Activated T-helper 2 cell treated with anti-CD3 and anti-CD28 coated beads, Interferon-gamma antibody, Interleukin-2, Interleukin-4, amounts not matched to agents 10 μg/mL and 5 μg/mL and 100 μg/mL, durations not matched to agents 14 hours and 24 hours and 36 hours (primary cell): ENCODE measurements around the gene NUP98. TPM values are rescaled to one million over a fixed set of nuclear protein-coding genes. Genes with fewer than 3 reads are reported as not detected.
"Not testable (repeated sequence)": the region's sequence is repeated elsewhere in the genome, so short reads cannot be mapped to it uniquely, and the experiment has no call there.

Experiments used
- DNase-seq: peaks from one replicate; pipeline ENCODE4 v3.0.0; 2021; ENCODE audit warnings: low spot score
- H3K27ac Mint-ChIP-seq: one replicate; pipeline ENCODE4 v1.8.0; 2021; ENCODE audit warnings: mixed read lengths
- H3K27me3 Mint-ChIP-seq: one replicate; pipeline ENCODE4 v1.8.0; 2021; ENCODE audit warnings: low read depth, mixed read lengths
- H3K36me3 Mint-ChIP-seq: one replicate; pipeline ENCODE4 v1.8.0; 2021; ENCODE audit warnings: low read depth, mixed read lengths
- H3K4me1 Mint-ChIP-seq: one replicate; pipeline ENCODE4 v1.8.0; 2021; ENCODE audit warnings: low read depth, mixed read lengths
- H3K4me3 Mint-ChIP-seq: one replicate; pipeline ENCODE4 v1.8.0; 2021; ENCODE audit warnings: low read depth, mild to moderate bottlenecking, moderate library complexity, mixed read lengths
- H3K9me3 Mint-ChIP-seq: one replicate; pipeline ENCODE4 v1.8.0; 2021; ENCODE audit warnings: mixed read lengths
- intact Hi-C: fragments of 100-400 bp; cut with micrococcal nuclease; formaldehyde crosslinking; loops from one replicate; pipeline ENCODE4 v1.15.1; 2023
- total RNA-seq: library from RNA; stranded (reverse); gene quantifications from 2 replicates; pipeline ENCODE4 v1.2.3, GENCODE V29; 2022

NUP98 gene
- total RNA-seq, 1 donor from 2014 or later = 123 TPM

GRCh38 chr11:3807909-3808860, 10.8 kb upstream of the NUP98 start, which contains the start of gene PGAP2:
Gene PGAP2, plus strand, starts transcription at chr11:3808560. Its CDS starts 2,700 bp downstream, at chr11:3811260.
- DNase-seq = peak; percentile 53
- no peaks in the 10 kb centered on the region for H3K27me3 Mint-ChIP-seq
- H3K4me3 Mint-ChIP-seq = peak within 1 kb of the TSS; percentile 96
- peaks cover 22% of the 10 kb centered on the region for H3K4me1 Mint-ChIP-seq
- no peaks in the 10 kb centered on the region for H3K9me3 Mint-ChIP-seq
- no peaks in the 10 kb centered on the region for H3K36me3 Mint-ChIP-seq
- peak within 1 kb of the TSS; percentile 88 for H3K27ac Mint-ChIP-seq
- intact Hi-C loops = loop anchor here (1.0 kb wide), 1 partner anchor 11 kb away; the partner anchor contains the start of gene NUP98

DNA sequence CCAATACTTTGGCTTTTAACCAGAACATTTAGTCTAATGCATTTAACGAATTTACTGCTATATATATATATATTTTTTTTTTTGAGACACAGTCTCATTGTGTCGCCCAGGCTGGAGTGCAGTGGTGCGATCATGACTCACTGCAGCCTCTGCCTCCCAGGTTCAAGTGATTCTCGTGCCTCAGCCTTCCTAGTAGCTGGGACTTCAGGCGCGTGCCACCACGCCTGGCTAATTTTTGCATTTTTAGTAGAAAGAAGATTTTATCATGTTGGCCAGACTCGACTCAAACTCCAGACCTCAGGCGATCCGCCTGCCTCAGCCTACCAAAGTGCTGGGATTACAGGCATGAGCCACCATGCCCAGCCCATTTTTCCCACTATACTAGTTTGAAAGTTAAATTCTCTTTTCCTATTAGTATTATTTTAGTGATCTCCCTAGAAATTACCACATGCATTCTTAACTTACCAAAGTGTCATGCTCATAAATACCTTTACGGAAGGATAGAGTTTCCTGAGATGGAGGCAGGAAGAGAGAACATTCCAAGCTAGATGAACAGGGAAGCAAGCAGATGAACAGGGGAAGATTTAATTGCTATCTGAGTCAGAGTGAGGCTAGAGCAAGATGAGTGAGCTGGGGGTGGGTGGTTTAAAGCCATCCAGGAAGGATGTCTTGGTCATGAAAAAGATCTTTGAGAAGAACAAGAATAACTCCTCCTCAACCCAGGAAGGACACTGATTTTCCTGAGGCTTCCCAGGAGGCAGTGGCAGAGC, 6.6 kb upstream of the NUP98 start:
- intact Hi-C loops = no loop called here
- Mint-ChIP-seq H3K9me3 (no peaks in the 10 kb centered on the region), H3K36me3 (no peaks in the 10 kb centered on the region), H3K4me3 (no peak overlapping the region), H3K27ac (peak overlapping the region; percentile 39), H3K27me3 (no peaks in the 10 kb centered on the region), H3K4me1 (peaks cover 24% of the 10 kb centered on the region)
- DNase-seq = no peak

- Mint-ChIP-seq H3K9me3 (no peaks in the 10 kb centered on the region), H3K27me3 (no peaks in the 10 kb centered on the region), H3K27ac (no peak overlapping the region), H3K4me1 (peaks cover 16% of the 10 kb centered on the region), H3K36me3 (no peaks in the 10 kb centered on the region), H3K4me3 (no peak overlapping the region)
- intact Hi-C loops = no loop called here
- no peak for DNase-seq
Measured at GRCh38 chr11:3802011-3802790, 4.8 kb upstream of the NUP98 start.

DNA sequence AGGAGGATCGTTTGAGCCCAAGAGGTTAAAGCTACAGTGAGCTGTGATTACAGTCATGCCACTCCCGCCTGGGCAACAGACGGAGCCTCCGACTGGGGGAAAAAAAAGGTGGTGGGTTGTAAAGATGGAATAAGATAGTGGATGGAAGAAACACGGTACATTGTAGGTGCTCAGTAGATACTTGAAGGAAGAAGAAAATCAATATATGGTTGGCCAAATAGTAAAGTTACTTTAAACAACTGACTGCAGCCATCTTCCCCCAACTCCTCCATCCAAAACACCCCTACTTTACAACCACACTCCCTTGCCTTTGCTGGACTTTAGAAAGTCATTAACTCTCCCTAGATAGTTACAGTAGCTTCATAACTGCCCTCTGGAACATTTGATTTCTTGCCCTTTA, 2.5 kb upstream of the NUP98 start:
- peaks cover 31% of the 10 kb centered on the region for H3K4me1 Mint-ChIP-seq
- intact Hi-C loops = loop anchor here (5.0 kb wide), 1 partner anchor 1398 kb away; the partner anchor contains the start of gene TSSC4
- no peaks in the 10 kb centered on the region for H3K9me3 Mint-ChIP-seq
- H3K27me3 Mint-ChIP-seq = no peaks in the 10 kb centered on the region
- no peak overlapping the region for H3K27ac Mint-ChIP-seq
- no peak overlapping the region for H3K4me3 Mint-ChIP-seq
- no peak for DNase-seq
- peaks cover 19% of the 10 kb centered on the region for H3K36me3 Mint-ChIP-seq

- no peaks in the 10 kb centered on the region for H3K9me3 Mint-ChIP-seq
- H3K27ac Mint-ChIP-seq = peak overlapping the region; percentile 95
- peaks cover 29% of the 10 kb centered on the region for H3K4me1 Mint-ChIP-seq
- no peak overlapping the region for H3K4me3 Mint-ChIP-seq
- DNase-seq = no peak
- H3K36me3 Mint-ChIP-seq = peaks cover 27% of the 10 kb centered on the region
- no peaks in the 10 kb centered on the region for H3K27me3 Mint-ChIP-seq
- intact Hi-C loops = loop anchor here (5.0 kb wide), 1 partner anchor 1397 kb away; the partner anchor contains the start of gene TSSC4
Measured at GRCh38 chr11:3799143-3799542, 1.8 kb upstream of the NUP98 start.

DNA sequence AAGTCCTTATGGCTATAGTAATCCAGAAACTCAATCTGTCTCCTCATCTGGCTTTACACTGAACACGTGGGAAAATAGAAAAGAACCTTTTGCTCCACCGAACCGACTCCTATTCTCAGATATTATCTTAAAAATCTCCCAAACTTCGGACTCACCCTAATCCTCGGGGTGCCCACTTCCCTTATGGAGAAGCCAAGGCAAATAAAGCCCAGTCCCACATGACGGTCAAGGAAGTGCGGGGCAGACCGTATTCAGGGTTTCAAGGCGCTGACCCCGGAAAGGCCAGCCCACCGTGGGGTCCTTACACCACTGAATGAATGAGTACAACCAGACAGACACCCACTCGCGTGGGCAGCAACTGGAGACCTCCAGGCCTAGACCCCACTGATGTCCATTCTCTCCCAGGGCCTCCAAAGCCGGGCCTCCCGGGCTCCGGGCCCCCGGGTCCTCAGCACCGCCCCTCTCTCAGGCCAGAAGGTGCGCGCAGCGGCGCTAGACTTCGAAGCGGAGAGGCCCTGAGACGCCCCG, 489 bp downstream of the NUP98 start:
- Mint-ChIP-seq H3K36me3 (peaks cover 45% of the 10 kb centered on the region), H3K9me3 (no peaks in the 10 kb centered on the region), H3K27ac (peak overlapping the region; percentile 95), H3K27me3 (no peaks in the 10 kb centered on the region), H3K4me1 (peaks cover 34% of the 10 kb centered on the region), H3K4me3 (peak overlapping the region; percentile 98)
- intact Hi-C loops = loop anchor here (1.0 to 5.0 kb wide), 5 partner anchors 11 to 1395 kb away; partner anchors contain the start of genes PGAP2, RHOG, RRM1 and TSSC4
- no peak for DNase-seq

- Mint-ChIP-seq H3K36me3 (peaks cover 45% of the 10 kb centered on the region), H3K4me3 (peak overlapping the region; percentile 98), H3K4me1 (peaks cover 34% of the 10 kb centered on the region), H3K27me3 (no peaks in the 10 kb centered on the region), H3K27ac (peak overlapping the region; percentile 95), H3K9me3 (no peaks in the 10 kb centered on the region)
- no peak for DNase-seq
- intact Hi-C loops = loop anchor here (2.0 to 5.0 kb wide), 2 partner anchors 44 to 1394 kb away; partner anchors contain the start of genes RHOG and TSSC4
Measured at GRCh38 chr11:3796346-3796745, 1.0 kb downstream of the NUP98 start.

DNA sequence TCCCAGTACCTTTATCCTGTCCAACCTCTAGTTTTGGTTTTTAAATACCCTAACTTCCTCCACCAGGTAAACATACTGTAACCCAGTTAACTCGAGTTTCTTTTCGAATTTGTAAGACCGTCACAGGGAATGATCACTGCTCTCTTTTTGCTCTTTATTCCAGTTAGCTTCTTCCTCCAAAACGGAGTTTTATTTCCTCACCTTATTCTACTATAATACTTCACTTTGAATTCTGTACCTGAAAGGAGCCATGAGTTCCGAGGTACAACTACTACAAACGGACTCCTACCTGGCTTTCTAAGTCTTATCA, 1.4 kb downstream of the NUP98 start:
- H3K4me3 Mint-ChIP-seq = peak overlapping the region; percentile 98
- peaks cover 34% of the 10 kb centered on the region for H3K4me1 Mint-ChIP-seq

DNA sequence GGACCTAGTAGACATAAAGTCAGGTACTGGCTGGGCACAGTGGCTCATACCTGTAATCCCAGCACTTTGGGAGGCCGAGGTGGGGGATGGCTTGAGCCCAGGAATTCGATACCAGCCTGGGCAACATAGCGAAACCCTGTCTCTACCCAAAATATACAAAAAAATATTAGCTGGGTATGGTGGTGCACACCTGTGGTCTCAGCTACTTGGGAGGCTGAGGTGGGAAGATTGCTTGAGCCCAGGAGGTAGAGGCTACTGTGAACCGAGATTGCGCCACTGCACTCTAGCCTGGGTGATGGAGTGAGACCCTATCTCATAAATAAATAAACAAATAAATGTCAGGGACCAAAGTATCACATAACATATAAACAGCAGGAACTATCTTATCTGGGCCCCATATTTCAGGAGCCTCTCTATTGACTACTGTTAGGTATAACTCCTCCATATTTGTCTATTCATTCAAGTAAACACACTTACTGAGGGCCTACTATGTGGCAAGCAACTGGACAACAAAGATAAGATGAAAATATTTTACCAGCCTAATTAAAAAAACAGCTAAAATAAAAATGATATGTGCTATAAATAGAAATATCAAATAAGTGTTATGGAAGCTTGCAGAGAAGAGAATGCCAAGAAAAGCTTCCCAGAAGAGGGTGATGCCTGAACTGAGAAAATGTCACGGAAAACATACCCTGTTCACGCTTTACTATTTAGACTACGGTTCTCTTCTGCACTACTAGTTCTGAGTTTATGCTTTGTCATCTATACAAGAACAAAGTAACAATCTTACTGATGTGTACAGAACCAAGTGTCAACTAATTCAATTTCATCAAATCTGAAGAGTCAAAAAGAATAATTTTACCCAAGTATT, 2.0 kb downstream of the NUP98 start:
- H3K9me3 Mint-ChIP-seq = no peaks in the 10 kb centered on the region
- intact Hi-C loops = loop anchor here (2.0 to 5.0 kb wide), 2 partner anchors 45 to 1393 kb away; partner anchors contain the start of genes RHOG and TSSC4
- DNase-seq = no peak
- no peaks in the 10 kb centered on the region for H3K27me3 Mint-ChIP-seq
- peak overlapping the region; percentile 98 for H3K4me3 Mint-ChIP-seq
- H3K27ac Mint-ChIP-seq = peak overlapping the region; percentile 95
- H3K36me3 Mint-ChIP-seq = peaks cover 50% of the 10 kb centered on the region
- peaks cover 38% of the 10 kb centered on the region for H3K4me1 Mint-ChIP-seq

More for the DNA sequence above, 1.4 kb downstream of the NUP98 start:
- no peaks in the 10 kb centered on the region for H3K9me3 Mint-ChIP-seq
- intact Hi-C loops = loop anchor here (2.0 to 5.0 kb wide), 2 partner anchors 45 to 1394 kb away; partner anchors contain the start of genes RHOG and TSSC4
- no peaks in the 10 kb centered on the region for H3K27me3 Mint-ChIP-seq
- no peak for DNase-seq
- H3K36me3 Mint-ChIP-seq = peaks cover 45% of the 10 kb centered on the region
- H3K27ac Mint-ChIP-seq = peak overlapping the region; percentile 95

GRCh38 chr11:3794387-3794786, 3.0 kb downstream of the NUP98 start:
- H3K9me3 Mint-ChIP-seq, H3K27ac Mint-ChIP-seq, H3K27me3 Mint-ChIP-seq, DNase-seq, intact Hi-C loops, H3K4me3 Mint-ChIP-seq: not testable (repeated sequence)
- peaks cover 43% of the 10 kb centered on the region for H3K4me1 Mint-ChIP-seq
- H3K36me3 Mint-ChIP-seq = peaks cover 56% of the 10 kb centered on the region

DNA sequence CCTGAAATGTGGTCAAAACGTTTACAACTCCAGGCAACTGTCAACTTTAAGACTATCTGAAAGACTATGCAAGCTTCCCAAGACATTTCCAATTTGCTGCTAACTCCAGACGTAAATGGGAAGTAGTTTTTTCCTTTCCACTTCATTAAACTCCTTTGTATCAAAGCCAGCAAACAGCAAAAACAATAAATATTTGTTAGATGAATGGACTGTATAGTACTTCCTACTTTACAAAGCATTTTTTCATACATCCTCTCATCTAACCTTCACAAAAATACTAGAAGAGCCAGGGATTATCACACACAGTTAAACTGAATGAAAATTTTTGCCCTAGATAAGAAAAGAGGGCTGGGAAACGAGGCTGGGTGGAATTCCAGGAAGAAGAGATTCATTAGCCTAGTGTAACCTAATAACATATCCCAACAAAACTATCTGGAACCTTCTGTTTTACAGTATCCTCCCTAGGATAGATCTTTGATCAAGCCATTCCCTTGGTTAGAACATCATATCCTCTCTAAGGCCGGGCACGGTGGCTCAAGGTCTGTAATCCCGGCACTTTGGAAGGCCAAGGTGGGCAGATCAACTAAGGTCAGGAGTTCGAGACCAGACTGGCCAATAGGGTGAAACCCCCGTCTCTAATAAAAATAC, 10.4 kb downstream of the NUP98 start:
- Mint-ChIP-seq H3K36me3 (peaks cover 68% of the 10 kb centered on the region), H3K4me3 (peak overlapping the region; percentile 35), H3K4me1 (peaks cover 65% of the 10 kb centered on the region), H3K27me3 (no peaks in the 10 kb centered on the region), H3K9me3 (no peaks in the 10 kb centered on the region), H3K27ac (peak overlapping the region; percentile 48)
- DNase-seq = no peak
- intact Hi-C loops = no loop called here
